ENCODE measurements around the gene MBD3L2B. TPM values are rescaled to one million over a fixed set of nuclear protein-coding genes. Genes with fewer than 3 reads are reported as not detected.
A peak's percentile ranks its signal among the peaks of the same experiment; 100 is the strongest.
"Not testable (repeated sequence)": the region's sequence is repeated elsewhere in the genome, so short reads cannot be mapped to it uniquely, and the experiment has no call there.

MBD3L2B gene
- total RNA-seq, 2 donors from 2014 or later: not detected

DNA sequence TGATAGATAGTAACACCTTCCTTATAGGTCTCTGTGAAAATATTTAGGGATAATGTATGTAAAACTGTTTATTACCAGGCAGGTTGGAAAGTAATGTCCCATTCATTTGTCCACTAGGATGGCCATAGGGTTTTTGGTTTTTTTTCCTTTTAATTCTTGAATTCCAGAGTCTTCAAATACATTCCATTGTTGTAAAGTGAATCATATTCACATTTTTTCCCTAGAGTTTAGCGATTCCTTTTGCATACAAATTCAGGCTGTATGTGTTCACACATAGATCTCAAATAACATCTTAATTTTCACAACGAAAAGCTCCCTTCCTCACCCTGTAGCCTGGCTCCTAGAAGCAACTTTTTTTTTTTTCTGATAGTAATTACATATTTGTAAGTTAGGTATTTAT lies 46.5 kb upstream of the MBD3L2B start:
- intact Hi-C loops (cut with DNase I): no loop called here
- H3K9me3 ChIP-seq: no peaks in the 10 kb centered on the region
- H3K36me3 ChIP-seq (replicated peaks in 1 of 2; ENCODE audit: insufficient read depth in 1 of 2, low read depth in 2 of 2): peaks cover under 1 to 11% of the 10 kb centered on the region in 2 donors
- ATAC-seq (no peak), DNase-seq (no peak)
- no peak overlapping the region for H3K27ac ChIP-seq
- TF ChIP-seq, protein P1, sequence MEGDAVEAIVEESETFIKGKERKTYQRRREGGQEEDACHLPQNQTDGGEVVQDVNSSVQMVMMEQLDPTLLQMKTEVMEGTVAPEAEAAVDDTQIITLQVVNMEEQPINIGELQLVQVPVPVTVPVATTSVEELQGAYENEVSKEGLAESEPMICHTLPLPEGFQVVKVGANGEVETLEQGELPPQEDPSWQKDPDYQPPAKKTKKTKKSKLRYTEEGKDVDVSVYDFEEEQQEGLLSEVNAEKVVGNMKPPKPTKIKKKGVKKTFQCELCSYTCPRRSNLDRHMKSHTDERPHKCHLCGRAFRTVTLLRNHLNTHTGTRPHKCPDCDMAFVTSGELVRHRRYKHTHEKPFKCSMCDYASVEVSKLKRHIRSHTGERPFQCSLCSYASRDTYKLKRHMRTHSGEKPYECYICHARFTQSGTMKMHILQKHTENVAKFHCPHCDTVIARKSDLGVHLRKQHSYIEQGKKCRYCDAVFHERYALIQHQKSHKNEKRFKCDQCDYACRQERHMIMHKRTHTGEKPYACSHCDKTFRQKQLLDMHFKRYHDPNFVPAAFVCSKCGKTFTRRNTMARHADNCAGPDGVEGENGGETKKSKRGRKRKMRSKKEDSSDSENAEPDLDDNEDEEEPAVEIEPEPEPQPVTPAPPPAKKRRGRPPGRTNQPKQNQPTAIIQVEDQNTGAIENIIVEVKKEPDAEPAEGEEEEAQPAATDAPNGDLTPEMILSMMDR (IDR thresholded peaks at IDR 0.05): no peak
- no peak for TF ChIP-seq POLR2A (IDR thresholded peaks at IDR 0.05)
- WGBS, 2 donors: 79 to 84% methylated on average over 2 of the region's 2 CpGs
- no peaks in the 10 kb centered on the region for H3K27me3 ChIP-seq
- H3K4me1 ChIP-seq: peaks cover 12% of the 10 kb centered on the region
- H3K4me3 ChIP-seq: no peak overlapping the region

DNA sequence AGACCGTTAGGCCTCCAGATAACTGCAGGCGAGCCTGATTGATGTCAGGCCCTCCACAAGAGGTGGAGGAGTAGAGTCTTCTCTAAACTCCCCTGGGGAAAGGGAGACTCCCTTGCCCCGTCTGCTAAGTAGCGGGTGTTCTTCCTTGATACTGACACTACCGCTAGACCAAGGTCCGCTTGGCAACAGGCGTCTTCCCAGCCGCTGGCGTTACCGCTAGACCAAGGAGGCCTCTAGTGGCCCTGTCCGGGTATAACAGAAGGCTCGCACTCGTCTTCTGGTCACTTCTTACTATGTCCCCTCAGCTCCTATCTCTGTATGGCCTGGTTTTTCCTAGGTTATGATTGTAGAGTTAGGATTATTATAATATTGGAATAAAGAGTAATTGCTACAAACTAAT lies 45.9 kb upstream of the MBD3L2B start:
- H3K4me3 ChIP-seq; H3K27ac ChIP-seq; intact Hi-C loops (cut with DNase I); H3K27me3 ChIP-seq; ATAC-seq; H3K9me3 ChIP-seq; H3K36me3 ChIP-seq (replicated peaks in 1 of 2; ENCODE audit: insufficient read depth in 1 of 2, low read depth in 2 of 2): not testable (repeated sequence)
- 43 to 54% methylated on average over 12 to 13 of the region's 13 CpGs for WGBS, 2 donors
- peak; percentile 13 to 37 (median 22) for DNase-seq
- H3K4me1 ChIP-seq: peaks cover 12% of the 10 kb centered on the region

DNA sequence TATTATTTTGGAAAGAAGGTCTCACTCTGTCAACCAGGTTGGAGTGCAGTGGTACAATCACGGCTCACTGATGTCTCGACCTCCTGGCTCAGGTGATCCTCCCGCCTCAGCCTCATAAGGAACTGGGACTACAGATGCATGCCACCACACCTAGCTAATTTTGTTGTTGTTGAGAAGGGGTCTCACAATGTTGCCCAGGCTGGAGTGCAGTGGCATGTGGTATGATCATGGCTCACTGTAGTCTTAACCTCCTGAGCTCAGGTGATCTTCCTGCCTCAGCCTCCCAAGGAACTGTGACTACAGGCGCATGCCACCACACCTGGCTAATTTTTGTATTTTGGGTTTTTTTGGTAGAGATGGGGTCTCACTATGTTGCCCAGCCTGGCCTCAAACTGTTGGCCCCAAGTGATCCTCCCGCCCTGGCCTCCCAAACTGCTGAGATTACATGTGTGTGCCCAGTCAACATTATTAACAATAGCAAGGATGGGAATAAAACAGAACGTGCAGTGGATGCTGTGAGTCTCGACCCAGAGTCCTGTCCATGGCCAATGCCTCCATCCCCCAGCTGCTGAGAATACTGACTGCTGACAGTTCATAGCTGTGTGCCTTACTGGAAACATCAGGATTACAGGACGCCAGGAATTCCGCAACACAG lies 42.7 kb upstream of the MBD3L2B start:
- H3K4me3 ChIP-seq: no peak overlapping the region
- H3K4me1 ChIP-seq: no peaks in the 10 kb centered on the region
- ATAC-seq (peak; percentile 33), DNase-seq (peak in 1 of 4 donors; percentile 1)
- intact Hi-C loops (cut with DNase I): no loop called here
- no peaks in the 10 kb centered on the region for H3K27me3 ChIP-seq
- TF ChIP-seq, protein P1 (IDR thresholded peaks at IDR 0.05): no peak
- TF ChIP-seq POLR2A (IDR thresholded peaks at IDR 0.05): no peak
- no peaks in the 10 kb centered on the region for H3K36me3 ChIP-seq (replicated peaks in 1 of 2; ENCODE audit: insufficient read depth in 1 of 2, low read depth in 2 of 2)
- no peaks in the 10 kb centered on the region for H3K9me3 ChIP-seq
- no peak overlapping the region for H3K27ac ChIP-seq
- 85 to 91% methylated on average over 8 to 9 of the region's 9 CpGs for WGBS, 2 donors

DNA sequence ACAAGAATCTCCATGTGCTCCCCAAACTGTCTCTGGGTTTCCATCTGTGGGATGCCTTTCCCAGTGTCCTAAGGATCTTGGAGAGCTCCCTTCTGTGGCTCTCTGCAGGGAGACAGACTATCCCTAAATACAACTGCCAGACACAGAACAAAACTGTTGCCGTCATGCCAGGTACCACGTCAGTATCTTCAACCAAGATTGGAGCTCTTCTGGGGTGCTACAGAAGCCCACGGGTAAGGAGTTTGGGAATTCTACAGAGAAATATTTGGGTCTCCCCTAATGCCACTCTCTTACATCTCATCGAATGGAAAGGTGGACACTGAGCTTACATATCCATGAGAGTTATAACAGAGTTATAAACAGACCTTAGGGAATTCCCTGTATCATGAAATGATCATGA lies 42.1 kb upstream of the MBD3L2B start:
- no peak for DNase-seq
- TF ChIP-seq, protein P1 (IDR thresholded peaks at IDR 0.05): no peak
- TF ChIP-seq POLR2A (IDR thresholded peaks at IDR 0.05): no peak

DNA sequence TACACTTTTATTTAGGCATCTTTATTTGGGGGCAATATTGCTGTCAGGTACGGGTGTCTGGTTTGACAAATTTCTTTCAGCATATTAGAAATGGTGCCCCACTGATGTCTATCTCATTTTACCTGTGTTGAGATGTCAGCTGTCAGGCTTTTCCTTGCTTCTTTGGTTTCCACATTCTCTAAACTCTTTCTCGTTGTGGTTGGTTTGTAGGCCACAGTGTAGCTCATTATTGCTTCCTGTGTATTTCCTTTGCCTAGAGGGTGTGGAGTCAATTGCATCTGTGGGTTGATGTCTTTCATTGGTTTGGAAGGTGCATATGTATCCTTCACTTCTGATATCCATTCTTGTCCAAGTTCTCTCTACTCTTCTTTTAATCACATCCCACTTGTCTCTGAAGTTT lies 38.7 kb upstream of the MBD3L2B start:
- H3K4me3 ChIP-seq; H3K36me3 ChIP-seq (replicated peaks in 1 of 2; ENCODE audit: insufficient read depth in 1 of 2, low read depth in 2 of 2); intact Hi-C loops (cut with DNase I); H3K27ac ChIP-seq; ATAC-seq; H3K9me3 ChIP-seq; H3K4me1 ChIP-seq; DNase-seq; H3K27me3 ChIP-seq: not testable (repeated sequence)
- 44 to 55% methylated on average over 1 to 2 of the region's 2 CpGs for WGBS, 2 donors

More for the DNA sequence above, 42.1 kb upstream of the MBD3L2B start:
- no peaks in the 10 kb centered on the region for H3K4me1 ChIP-seq
- no peak overlapping the region for H3K4me3 ChIP-seq
- ATAC-seq: no peak
- no peaks in the 10 kb centered on the region for H3K9me3 ChIP-seq
- no peaks in the 10 kb centered on the region for H3K36me3 ChIP-seq (replicated peaks in 1 of 2; ENCODE audit: insufficient read depth in 1 of 2, low read depth in 2 of 2)
- intact Hi-C loops (cut with DNase I): no loop called here
- WGBS, 2 donors: 63 to 69% methylated on average over 4 of the region's 4 CpGs
- no peak overlapping the region for H3K27ac ChIP-seq
- no peaks in the 10 kb centered on the region for H3K27me3 ChIP-seq

DNA sequence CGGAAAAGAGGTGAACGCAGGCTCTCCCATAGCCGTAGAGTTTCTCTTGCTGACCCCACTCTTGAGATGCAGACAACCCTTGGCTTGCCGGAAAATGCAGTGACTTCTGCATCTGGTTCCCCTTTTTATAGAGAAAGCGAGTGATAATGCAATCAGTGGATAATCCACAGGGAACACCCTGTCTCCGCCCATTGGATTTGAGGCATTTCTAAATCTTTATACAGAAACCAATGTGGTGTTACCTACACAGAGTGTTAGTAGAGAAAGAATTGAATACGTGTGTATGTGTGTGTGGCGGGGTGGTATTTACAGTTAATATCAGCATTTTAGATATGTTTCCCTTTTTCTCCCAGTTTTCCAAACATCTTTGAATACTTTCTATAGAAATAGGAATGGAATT lies 37.3 kb upstream of the MBD3L2B start, which contains the start of gene MBD3L3:
MBD3L3 (minus strand) TSS at position 101 of the 400 bp plus-strand sequence; CDS start at position 30, 71 bp downstream.
- intact Hi-C loops (cut with DNase I); H3K36me3 ChIP-seq (replicated peaks in 1 of 2; ENCODE audit: insufficient read depth in 1 of 2, low read depth in 2 of 2); ATAC-seq; DNase-seq; H3K4me1 ChIP-seq; H3K27ac ChIP-seq; H3K9me3 ChIP-seq; H3K4me3 ChIP-seq; H3K27me3 ChIP-seq: not testable (repeated sequence)
- no CpG with 5 or more reads among the region's 8 CpGs for WGBS, 2 donors

DNA sequence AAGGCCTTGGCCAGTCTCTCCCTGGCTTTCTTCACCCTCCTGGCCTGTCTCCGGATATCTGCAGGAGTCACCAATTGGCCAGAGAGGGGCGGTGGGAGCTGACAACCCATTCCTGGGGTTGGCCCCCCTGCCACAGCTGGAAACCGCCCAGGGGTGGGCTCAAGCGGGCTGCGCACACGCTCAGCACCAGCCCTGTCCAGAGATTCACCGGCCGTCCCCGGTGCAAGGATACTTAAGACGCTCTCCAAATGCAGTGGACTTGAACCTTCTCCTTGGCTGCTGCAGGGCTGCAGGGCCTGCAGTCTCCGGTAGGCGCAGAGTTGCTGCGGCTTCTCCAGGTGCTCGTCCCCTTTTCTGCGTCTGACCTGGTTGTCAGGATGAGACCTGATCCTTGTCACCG lies 35.1 kb upstream of the MBD3L2B start:
- 79% methylated on average over 10 of the region's 16 CpGs; no CpG with 5 or more reads in 1 of the 2 donors for WGBS, 2 donors
- H3K4me1 ChIP-seq; H3K36me3 ChIP-seq (replicated peaks in 1 of 2; ENCODE audit: insufficient read depth in 1 of 2, low read depth in 2 of 2); H3K27me3 ChIP-seq; H3K9me3 ChIP-seq; intact Hi-C loops (cut with DNase I); H3K27ac ChIP-seq; ATAC-seq; DNase-seq; H3K4me3 ChIP-seq: not testable (repeated sequence)

DNA sequence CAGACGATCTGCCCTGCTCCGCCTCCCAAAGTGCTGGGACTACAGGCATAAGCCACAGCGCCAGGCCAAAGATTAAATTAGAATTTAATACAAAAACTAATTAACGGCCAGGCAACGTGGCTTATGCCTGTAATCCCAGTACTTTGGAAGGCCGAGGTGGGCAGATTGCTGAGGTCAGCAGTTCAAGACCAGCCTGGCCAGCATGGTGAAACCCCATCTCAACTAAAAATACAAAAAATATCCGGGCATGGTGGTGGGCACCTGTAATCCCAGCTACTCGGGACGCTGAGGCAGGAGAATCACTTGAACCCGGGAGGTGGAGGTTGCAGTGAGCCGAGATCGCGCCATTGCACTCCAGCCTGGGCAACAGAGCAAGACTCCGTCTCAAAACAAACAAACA lies 34.4 kb upstream of the MBD3L2B start:
- H3K36me3 ChIP-seq (replicated peaks in 1 of 2; ENCODE audit: insufficient read depth in 1 of 2, low read depth in 2 of 2); intact Hi-C loops (cut with DNase I); H3K27ac ChIP-seq; H3K4me3 ChIP-seq; H3K9me3 ChIP-seq; H3K27me3 ChIP-seq; H3K4me1 ChIP-seq; DNase-seq; ATAC-seq: not testable (repeated sequence)
- 86 to 88% methylated on average over 11 to 14 of the region's 14 CpGs for WGBS, 2 donors

DNA sequence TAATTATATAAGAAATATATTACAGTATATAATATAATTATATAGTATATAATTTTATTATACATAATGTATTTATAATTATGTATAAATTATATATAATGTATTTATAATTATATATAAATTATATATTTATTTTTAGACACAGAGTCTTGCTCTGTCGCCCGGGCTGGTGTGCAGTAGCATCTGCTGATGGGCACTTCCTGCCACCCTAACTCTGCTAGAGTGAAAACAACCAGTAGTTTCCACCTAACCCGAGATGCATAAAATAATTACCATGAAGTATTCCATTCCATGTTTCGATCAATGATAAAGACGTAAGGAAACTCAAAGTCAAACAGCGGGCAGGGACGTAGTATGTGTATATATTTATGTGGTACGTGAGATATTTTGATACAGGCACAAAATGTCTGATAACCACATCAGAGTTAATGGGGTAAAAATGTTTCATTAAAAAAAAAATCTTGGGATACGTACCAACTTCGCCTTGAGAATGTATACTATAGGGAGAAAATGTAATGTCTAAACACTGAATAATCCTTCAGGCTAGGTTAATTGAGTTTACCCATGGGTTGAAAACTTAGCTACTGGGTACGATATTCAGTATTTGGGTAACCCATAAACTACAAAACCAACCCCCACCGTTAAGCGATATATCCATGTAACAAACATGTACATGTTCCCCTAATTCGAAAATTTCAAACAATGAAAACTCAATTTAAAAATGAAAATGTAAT lies 33.6 kb upstream of the MBD3L2B start:
- ATAC-seq; DNase-seq; H3K27ac ChIP-seq; H3K9me3 ChIP-seq; intact Hi-C loops (cut with DNase I); H3K27me3 ChIP-seq; H3K4me3 ChIP-seq; H3K4me1 ChIP-seq; H3K36me3 ChIP-seq (replicated peaks in 1 of 2; ENCODE audit: insufficient read depth in 1 of 2, low read depth in 2 of 2): not testable (repeated sequence)
- WGBS, 2 donors: 91 to 92% methylated on average over 12 of the region's 14 CpGs

Measured in body of pancreas (tissue), 4 donors.